Measurements from ENCODE around the gene C10orf88. TPM values are rescaled to one million over a fixed set of nuclear protein-coding genes. Genes with fewer than 3 reads are reported as not detected.

Gene C10orf88
- 5.7 to 9.8 TPM (median 9.1 TPM) in 5 replicates for total RNA-seq (2022; extraction: Qiagen RNA extraction)

GRCh38 chr10:122953902-122954730, at the start of gene C10orf88:
TSS of gene C10orf88 (minus strand) at chr10:122954227. CDS start at chr10:122954178, 49 bp downstream.

GRCh38 chr10:122980209-122981065, 26.4 kb upstream of the C10orf88 start, which contains the start of gene PSTK:
TSS of gene PSTK (plus strand) at chr10:122980401. CDS start at chr10:122980480, 79 bp downstream.

GRCh38 chr10:122910310-122910709, 43.7 kb downstream of the C10orf88 start, which contains the start of gene FAM24A:
TSS of gene FAM24A (plus strand) at chr10:122910610. CDS start at chr10:122911635, 1,025 bp downstream.

Other genes starting within 250 kb of the C10orf88 start
- 1.3 to 1.4 TPM (median 1.3 TPM) in 5 replicates for gene CUZD1, start 108.4 kb downstream of the C10orf88 start, total RNA-seq (2022; extraction: Qiagen RNA extraction)
- 10.7 to 13.0 TPM (median 12.3 TPM) in 5 replicates for gene FAM24B, start 74.6 kb downstream of the C10orf88 start, total RNA-seq (2022; extraction: Qiagen RNA extraction)
- not detected in 5 replicates for gene FAM24A, start 43.6 kb downstream of the C10orf88 start, total RNA-seq (2022; extraction: Qiagen RNA extraction)
- 3.7 to 4.8 TPM (median 4.2 TPM) in 5 replicates for gene PSTK, start 26.2 kb upstream of the C10orf88 start, total RNA-seq (2022; extraction: Qiagen RNA extraction)
- 5.5 to 8.7 TPM (median 6.3 TPM) in 5 replicates for gene IKZF5, start 54.6 kb upstream of the C10orf88 start, total RNA-seq (2022; extraction: Qiagen RNA extraction)
- gene ACADSB, start 54.8 kb upstream of the C10orf88 start, total RNA-seq (2022; extraction: Qiagen RNA extraction) = 5.6 to 9.9 TPM (median 8.7 TPM) in 5 replicates
- gene HMX3, start 181.7 kb upstream of the C10orf88 start, total RNA-seq (2022; extraction: Qiagen RNA extraction) = 0.08 to 0.13 TPM in 2 of 5 replicates, not detected in the others
- gene HMX2, start 193.9 kb upstream of the C10orf88 start, total RNA-seq (2022; extraction: Qiagen RNA extraction) = 0.10 to 0.15 TPM (median 0.12 TPM) in 4 of 5 replicates, not detected in the other
- 166 to 198 TPM (median 169 TPM) in 5 replicates for gene BUB3, start 200.2 kb upstream of the C10orf88 start, total RNA-seq (2022; extraction: Qiagen RNA extraction)